PFSK-1 (cell line): ENCODE results near the gene ASPA.

Experiments
- FOXP2 ChIP-seq: optimal IDR thresholded peaks from 2 replicates; pipeline ENCODE3; 2011; ENCODE audit warnings: borderline replicate concordance, control low read depth, inconsistent platforms; ENCODE audit not compliant: insufficient read depth; ENCODE audit errors: extremely low read length, extremely low read depth
- POLR2AphosphoS5 ChIP-seq: IDR thresholded peaks from 2 replicates; pipeline ENCODE4 v1.6.1; 2012; ENCODE audit warnings: low read depth, mild to moderate bottlenecking, control low read depth, low read length, moderate library complexity
- REST ChIP-seq, 2 experiments: IDR thresholded peaks; 2 replicates each; pipeline versions ENCODE4 v1.6.1 to v1.8.0; 2011 to 2012; ENCODE audit warnings: low read depth in 2 of 2, low read length in 2 of 2, control low read depth in 1 of 2, inconsistent platforms in 1 of 2, mild to moderate bottlenecking in 1 of 2, moderate library complexity in 1 of 2; ENCODE audit not compliant: insufficient read depth in 1 of 2
- SIN3A ChIP-seq: IDR thresholded peaks from 2 replicates; pipeline ENCODE4 v1.6.1; 2012; ENCODE audit warnings: mild to moderate bottlenecking, low read length, moderate library complexity, borderline replicate concordance; ENCODE audit not compliant: insufficient read depth
- TAF1 ChIP-seq: IDR thresholded peaks from 2 replicates; pipeline ENCODE4 v1.6.1; 2012; ENCODE audit warnings: low read length, control low read depth, borderline replicate concordance; ENCODE audit not compliant: insufficient read depth

GRCh38 chr17:3514873-3515272 lies 39.1 kb downstream of the ASPA start:
- TF ChIP-seq SIN3A (no peak), POLR2AphosphoS5 (no peak), FOXP2 (no peak), REST (IDR thresholded peaks at IDR 0.05; ENCODE audit: insufficient read depth in 1 of 2, low read depth in 2 of 2, low read length in 2 of 2) (no peak), TAF1 (no peak)
